NCI-H82 (cell line): ENCODE data around the gene ALDH8A1.

Experiments used
- DNase-seq: peaks from one replicate; lab custom pipeline; 2025; lab: John Stamatoyannopoulos, UW

The ALDH8A1 gene

DNA sequence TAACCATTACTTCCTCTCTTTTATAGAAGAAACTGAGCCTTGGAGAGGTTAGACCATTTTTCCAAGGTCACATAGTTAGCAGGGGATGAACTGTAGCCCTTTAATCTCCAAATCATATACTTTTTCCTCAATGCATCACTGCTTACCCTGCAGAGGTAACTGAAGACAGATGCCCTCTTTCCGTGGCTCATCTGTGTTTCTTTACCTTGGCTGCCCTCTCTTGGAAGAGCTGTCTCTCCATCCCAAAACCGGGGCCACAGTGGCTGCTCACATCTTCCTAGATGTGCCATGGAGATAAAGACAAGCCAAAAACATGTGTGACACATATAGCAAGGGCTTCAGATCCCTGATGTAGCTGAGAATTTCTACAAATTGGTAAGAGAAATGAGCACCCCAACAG, 581 bp upstream of the ALDH8A1 start:
- peak; percentile 11 for DNase-seq

DNA sequence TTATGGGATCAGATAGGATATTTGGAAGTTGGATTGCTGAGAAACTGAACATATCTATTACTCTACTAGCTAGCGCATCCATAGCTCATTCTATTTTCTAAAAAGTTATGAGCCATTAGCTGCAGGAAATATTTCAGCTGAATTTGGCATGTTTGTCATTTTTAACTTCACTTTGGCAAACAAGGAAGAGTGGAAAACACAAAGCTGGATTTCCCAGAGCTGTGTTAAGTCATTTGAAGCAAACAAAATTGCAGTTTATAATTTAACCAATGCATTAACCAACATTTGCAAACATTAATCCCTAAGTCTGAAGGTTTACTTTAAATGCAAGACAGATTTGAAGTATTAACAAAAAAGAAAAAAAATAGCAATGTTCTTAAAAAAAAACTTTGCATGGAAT, 1.2 kb downstream of the ALDH8A1 start:
- no peak for DNase-seq

DNA sequence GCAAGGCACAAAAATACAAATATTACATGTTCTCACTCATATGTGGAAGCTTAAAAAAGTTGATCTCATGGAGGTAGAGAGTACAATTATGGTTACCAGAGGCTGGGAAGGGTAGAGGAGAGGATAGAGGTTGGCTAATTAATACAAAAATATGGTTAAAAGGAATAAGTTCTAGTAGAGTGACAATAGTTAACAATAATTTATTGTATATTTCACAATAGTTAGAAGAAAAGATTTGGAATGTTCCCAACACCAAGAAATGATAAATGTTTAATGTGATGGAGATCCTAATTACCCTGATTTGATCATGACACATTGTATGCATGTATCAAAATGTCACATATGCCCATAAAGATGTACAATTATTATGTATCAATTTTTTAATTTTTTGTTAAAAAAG, 1.8 kb downstream of the ALDH8A1 start:
- DNase-seq, result no peak

DNA sequence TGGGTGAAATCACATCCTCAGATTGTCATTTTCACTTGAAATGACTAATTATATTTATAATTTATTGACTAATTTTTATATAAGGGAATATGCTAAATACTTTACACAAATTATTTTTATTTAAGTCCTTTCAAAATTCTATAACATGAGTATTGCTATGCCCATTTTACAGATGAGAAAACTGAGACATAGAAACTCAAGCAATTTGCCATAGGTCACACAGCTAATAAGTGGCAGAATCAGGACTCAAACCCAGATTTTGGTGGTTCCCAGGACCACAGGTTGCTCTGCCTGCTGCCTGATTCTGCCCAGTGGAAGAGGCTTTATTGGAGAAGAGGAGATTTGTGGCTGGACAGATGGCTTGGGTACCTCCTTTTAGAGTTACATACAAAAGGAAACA, 4.9 kb downstream of the ALDH8A1 start:
- no peak for DNase-seq

DNA sequence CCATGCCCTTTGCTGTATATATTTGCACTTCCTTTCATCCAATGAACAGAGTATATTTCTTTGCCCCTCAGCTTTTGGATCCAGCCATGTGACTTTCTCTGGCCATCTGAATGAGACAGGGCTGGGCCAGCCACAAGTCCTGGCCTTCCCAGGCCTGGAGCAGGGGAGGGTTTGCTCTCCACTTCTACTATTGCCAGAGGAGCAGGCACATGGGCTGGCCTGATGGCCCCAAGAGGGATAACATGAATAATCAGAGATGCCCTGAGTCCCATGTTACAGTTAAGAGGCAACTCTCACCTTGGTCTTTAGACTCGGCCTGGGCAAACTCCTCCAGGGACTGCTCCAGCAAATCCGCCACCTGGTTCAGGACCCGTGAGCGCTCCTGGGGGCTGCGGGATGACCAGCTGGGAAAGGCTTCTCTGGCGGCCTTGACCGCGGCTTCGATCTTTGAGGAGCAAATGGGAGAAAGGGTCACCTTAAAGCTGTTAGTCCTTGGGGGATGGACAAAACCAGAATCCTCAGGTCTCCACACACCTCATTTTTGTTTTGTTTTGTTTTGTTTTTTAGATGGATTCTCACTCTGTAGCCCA, 6.3 kb downstream of the ALDH8A1 start:
- DNase-seq, result no peak

DNA sequence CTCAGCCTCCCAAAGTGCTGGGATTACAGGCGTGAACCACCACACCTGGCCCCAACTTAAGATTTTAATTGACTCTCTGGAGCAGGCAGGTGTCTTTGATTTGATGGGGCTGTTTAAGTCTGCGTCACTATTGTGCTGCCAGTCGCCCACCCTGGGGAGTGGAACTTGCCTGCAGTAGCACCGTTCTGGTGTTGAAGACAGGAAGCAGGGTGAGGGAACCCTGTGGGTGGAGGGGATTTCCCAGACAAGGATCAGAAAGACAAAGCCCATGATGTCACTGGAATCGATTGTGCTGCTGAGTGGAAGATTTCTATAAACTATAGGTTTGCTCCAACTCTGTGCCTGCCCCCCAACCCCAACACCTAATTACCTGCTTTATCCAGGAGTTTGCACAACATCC, 11.0 kb downstream of the ALDH8A1 start:
- no peak for DNase-seq

DNA sequence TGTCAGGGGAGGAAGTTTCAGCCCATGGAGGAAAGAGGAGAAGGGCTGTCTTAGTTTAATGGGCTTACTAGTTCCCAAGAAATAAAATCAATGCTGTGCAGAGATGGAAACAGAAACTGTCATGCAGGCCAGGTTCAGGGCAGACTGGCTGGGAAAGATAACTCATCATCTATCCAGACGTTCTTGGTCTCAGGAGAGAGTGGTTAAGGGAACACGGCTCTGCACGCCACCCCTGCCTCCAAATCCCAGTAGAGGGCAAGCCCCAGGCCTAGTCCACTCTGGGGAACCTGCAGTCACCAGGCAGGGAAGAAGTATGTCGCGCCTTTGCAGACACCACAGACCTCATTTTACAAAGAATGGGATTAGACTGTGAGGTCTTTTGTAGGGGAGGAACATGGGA, 12.5 kb downstream of the ALDH8A1 start:
- DNase-seq, result no peak

DNA sequence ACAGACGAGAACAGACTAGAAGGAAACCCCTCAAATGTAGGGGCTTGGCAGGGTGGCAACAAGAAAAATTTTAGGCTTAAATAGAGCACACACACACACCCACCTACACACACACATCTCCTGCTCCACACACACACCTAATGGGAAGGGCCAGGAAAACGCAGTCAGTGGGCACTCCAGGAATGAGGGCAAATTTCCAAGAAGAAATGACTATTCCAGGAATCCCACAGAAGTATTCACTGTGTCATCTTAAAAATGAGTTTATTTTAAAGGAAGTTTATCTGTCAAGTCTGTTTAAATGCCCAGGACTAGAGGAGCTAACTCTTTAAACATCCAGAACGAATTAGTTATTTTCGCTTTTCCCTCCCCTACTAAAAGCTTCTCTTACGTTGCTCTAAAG, 13.0 kb downstream of the ALDH8A1 start:
- no peak for DNase-seq

DNA sequence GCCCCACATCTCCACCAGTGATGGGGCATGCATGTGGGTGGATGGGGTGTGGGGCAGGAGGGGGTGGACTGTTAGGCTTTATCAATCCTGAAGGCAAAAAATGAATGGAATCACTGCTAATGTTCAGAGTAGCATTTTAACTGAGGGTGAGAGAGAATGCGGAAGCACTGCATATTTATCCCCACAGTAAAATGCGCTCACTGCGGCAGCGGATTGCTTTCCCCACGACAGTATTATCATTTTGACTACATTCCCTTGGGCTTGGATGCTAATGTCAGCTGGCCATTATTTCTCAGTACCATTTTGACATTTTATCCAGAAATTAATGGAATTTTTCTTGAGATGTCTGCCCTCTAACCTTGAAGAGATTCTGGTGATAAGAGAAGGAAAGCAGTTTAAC, 13.4 kb downstream of the ALDH8A1 start:
- DNase-seq, result no peak

DNA sequence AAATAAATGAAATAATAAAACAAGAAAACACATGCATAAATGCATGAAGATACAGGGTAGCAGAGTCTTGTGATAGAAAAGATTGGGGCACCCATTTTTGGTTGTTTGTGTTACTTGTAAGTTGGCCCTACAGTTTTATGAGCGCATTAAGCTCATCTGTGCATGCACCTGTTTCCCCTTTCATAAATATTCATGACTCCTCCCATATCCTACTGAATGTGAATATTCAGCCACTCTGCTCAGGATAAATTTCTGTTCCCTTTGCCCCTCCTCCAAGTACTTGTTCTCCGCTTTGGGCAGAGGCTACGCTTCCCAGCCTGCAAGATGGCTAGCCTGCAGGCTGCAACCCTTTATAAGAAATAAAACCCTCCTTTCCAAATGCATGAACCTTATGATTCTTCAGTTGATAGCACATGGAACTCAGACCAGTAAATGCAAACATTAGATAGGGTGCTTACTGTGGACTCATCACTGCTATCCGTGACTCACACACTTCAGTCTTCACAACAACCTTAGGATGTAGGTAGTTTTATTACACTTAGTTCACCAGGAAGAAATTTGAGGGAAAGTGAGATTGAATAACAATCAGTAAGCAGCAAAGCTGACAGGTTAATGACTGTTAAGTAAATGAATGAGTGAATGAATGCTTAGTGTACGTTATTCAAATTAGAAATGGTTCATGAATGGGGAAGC, 15.0 kb downstream of the ALDH8A1 start:
- no peak for DNase-seq

DNA sequence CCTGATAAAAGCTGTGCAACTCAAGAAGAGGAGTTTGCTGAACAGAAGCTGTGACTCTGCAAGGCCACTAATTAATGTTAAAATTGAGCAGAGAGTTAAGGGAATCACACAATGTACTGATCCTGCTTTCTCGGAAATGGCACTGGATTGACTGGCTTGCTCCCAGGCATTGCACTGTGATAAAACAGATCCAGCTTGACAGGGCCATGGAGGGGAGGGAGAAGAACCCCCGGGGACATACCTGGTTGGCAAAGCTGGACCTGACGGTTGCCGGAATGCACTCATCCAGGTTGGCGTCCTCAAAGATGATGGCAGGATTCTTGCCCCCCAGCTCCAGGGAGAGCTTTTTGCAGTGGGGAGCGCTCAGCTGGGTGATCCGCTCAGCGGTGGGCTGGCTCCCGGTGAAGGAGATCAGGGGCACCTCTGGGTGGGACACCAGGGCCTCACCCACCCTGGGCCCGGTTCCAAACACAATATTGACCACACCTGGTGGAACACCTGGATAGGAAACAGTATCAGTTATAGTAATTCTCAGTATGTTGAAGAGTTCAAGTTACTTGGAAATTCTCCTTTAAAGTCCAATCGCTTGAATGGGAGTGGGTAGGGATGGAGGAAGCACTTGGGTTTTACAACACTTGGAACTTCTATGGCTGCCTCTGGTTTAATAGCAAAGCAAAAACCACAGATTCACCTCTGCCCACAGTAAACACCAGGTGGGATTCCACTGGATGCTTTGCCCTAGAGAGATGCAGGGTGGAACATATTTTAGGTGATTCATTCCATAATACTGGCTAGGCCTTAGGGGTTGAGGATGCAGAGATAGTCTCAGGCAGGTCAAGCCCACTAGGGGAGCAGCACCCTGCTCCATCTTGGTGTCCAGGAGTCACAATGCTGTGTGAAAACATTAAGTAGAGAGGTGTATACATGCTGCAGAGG, 17.1 kb downstream of the ALDH8A1 start:
- no peak for DNase-seq

DNA sequence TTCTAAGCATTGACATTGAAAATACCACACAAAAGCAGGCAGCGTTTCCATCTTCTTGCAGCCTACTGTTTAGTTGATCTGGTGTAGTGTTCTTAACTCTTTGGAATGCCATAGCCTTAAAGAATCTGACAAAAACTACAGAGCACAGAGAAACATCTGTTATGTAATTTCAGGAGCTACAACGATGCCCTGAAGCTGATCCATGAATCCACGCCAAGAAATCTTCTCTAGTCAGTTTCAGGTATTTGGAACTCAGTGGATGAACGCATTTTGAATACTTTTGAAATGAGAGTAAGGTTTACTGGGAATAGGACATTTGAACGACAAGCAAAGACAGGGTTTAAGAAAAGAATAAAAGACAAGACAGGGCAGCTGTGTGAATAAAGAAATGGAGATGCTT, 17.8 kb downstream of the ALDH8A1 start:
- no peak for DNase-seq

DNA sequence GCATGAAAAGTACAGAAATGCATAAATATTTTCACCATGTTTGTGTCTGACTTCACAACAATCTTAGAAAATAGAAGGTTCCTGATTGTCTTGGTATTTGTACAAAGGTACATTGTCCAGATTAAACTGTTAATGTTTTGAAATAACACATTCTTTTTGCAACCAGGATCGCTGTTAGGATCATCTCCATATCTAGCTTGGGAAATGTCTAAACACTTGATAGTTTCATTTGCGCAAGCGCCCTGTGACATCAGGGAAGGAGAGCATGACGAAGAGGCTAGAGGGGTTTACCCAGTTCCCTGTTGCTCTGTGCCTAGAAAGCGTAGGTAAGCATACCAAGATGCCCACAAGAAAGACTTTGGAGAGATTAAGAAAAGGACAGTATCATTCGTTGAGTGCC, 19.4 kb downstream of the ALDH8A1 start:
- DNase-seq, result no peak

DNA sequence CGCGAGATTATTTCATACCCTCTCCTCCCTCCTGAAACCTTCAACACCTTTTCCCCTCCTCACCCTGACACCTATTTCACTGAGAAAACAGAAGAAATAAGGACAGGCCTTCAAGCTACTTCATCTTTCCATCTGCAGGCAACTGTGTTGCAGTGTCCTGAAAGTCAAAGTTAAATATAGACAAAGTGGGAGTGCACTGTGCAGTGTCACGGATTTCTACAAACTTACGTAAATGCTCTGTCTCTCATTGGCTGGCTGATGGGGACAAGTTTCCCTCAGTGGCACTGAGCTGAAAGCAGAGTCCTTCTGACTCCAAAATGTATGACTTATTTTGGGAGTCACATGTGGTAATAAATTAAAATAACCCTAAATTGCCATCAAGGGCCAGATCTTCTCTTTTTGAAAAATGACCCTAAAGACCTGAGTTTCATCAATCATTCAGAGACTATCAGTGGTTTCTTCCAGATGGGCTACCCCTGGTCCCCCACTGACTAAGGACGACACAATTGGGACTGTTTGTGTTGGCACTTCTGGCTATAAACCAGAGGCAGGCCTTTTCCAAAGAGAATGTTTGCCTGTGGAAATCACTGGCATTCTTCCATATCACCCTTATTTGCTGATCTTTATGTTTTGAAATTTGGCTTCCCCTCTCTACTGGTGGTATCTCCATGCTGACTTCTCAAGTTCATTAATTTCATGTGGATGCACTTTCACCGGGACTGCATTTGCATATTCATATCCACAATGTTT, 21.6 kb downstream of the ALDH8A1 start:
- no peak for DNase-seq

DNA sequence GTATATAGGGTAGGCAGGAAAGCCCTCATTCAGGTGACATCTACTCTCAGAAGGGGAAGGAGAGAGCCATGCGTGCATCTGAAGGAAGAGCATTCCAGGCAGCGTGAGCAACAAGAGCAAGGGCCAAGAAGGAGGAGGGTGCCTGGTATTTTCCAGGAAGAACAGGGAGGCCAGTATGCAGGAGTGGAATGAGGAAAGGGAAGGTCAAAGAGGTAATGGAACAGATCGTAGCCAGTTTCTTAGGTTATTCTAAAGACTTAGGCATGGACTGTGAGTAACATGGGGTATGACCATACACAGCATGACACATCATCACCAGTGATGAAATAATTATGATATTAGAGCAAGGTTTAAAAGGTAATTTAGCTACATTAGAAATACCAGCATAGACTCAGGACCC, 24.1 kb downstream of the ALDH8A1 start:
- no peak for DNase-seq

DNA sequence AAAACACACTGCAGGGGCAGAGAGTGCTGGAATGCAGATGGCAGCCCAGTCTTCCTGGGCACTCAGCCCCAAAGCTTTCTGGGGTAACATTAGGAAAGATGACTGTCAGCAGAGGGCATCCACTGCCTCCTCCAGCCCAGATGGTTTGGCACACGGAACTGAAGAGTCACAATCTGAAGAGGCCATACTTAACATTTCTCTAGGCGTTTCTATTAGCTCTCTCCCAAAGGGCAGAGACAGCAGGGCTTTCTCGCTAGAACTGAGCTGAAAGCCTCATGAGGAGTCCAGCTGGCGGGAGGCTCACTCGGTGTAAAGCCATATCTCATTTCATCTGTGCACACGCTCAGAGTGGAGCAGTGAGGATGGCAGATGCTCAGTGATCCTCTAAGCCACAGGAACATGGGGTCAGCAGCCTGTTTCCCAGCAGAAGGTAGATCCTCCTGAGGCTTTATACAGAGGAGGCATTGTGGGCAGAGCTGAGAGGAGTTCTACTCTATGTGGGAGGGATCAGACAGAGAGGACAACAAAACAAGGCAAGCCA, 28.1 kb downstream of the ALDH8A1 start:
- peak; percentile 98 for DNase-seq

DNA sequence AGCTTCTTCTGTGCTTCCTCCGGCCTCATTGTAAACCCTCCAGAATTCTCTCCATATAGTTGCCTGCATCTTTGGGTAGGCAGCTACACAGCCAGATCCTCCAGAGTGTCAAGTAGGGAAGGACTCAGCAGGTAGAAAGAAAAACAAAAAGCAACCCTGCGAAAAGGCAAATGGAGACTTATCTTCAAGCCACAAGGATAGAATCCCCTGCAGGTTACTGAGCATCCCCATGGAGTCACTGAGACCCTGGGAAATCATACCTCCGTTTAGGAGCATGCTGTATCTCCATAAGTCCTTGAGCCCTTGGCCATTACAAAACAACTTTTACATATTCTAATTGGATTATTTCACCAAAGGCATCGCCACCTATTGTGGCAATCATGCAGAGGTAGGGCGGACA, 28.6 kb downstream of the ALDH8A1 start:
- no peak for DNase-seq

DNA sequence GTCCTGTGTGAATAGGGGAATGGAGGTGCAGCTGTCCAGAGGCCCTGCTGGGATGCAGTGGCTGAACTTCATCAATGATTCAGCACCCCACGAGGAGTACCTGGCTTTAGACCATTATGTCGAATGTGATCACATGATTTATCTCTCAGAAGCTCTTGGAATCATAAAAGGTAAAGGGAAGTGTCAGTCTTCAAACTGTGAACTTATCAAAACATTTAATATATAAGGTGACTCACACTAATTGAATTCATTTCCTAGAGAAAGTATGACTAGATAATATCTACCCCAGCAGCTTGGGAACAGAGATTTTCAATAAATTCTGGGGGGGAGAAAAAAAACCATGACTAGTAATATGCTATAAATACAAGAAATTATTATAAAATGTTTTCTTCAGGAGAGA, 29.5 kb downstream of the ALDH8A1 start:
- DNase-seq, result no peak

DNA sequence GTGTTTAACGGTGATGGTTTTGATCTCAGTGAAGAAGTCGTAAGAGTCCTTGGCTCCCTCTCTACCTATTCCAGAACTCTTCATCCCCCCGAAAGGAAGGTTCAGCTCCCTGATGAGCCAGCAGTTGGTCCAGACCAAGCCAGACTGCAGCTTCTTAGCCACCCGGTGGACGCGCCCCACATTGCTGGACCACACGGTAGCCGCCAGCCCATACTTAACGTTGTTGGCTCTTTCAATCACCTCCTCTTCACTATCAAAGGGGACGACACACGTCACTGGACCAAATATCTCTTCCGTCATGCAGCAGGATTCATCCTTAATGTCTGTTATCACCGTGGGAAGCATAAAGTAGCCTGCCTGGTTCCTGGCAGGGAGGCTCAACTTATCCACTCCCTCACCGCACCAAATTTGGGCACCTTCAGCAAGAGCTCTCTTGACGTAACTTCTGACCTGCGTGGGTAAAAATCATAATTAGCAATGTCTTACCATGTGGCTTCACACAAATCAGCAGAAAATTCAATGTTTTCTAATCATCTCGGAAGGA, 31.4 kb downstream of the ALDH8A1 start:
- no peak for DNase-seq

DNA sequence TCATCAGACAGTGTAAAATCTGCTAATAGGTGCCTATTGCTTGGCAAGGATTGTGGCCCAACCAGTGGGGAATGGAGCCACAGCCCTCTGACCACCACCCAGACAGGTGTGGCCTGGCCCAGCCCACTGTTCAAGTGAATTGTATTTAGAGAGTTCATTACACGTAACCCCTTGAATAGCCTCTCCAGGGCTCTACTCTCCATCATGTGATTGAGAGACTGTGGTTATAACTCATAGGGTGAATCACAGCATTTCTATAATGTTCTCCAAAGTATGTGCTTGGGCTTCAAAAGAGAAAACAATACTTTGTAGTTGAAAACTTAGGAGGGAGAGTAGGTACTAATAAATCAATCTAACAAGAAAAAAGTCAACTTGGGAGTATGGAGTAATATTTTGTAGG, 38.4 kb downstream of the ALDH8A1 start:
- no peak for DNase-seq

DNA sequence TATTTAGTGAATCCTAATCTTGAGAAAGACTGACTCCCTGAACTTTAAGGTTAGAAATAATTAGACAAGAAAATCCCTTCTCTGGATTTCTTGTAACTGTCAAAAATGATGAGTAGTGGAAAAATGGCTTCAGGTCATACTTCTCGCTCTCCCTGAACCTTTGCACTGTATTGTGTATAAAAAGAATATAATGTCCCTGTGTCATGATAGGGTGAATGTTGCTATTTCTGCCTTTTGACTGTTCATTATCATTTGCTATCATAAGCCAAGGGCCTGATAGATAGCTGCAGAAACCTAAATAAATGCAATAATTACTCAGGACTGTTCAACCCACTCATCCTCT, 39.3 kb downstream of the ALDH8A1 start:
- no peak for DNase-seq
